ENCODE measurements around the gene ZNF32. TPM values are rescaled to one million over a fixed set of nuclear protein-coding genes. Genes with fewer than 3 reads are reported as not detected.

ZNF32 gene
- total RNA-seq, 2 experiments from 2014 or later: 18.7 to 19.5 TPM

GRCh38 chr10:43653746-43654145 is 5.1 kb upstream of the ZNF32 start:
- Histone ChIP-seq H3K27me3 (ENCODE audit: control insufficient read depth in 1 of 2, insufficient read depth in 2 of 2, low read length in 2 of 2) (peaks cover 0 to 6% of the 10 kb centered on the region in 2 experiments), H3K4me3 (ENCODE audit: low read length) (no peak overlapping the region), H3K27ac (ENCODE audit: low read depth in 1 of 2, low read length in 2 of 2) (no peak overlapping the region), H3K9me3 (ENCODE audit: control insufficient read depth in 1 of 2, insufficient read depth in 1 of 2, low read length in 2 of 2) (no peaks in the 10 kb centered on the region), H3K4me1 (ENCODE audit: insufficient read depth, low read length) (peaks cover 8% of the 10 kb centered on the region), H3K36me3 (ENCODE audit: insufficient read depth, low read length) (no peaks in the 10 kb centered on the region)
- no peak for DNase-seq
- intact Hi-C loops (cut with DNase I, micrococcal nuclease): loop anchor here in 1 of 2 experiments (5.0 kb wide), 1 partner anchor 1304 kb away; the partner anchor contains the start of gene RASSF4
- POLR2A ChIA-PET: no interaction called here
- Mint-ChIP-seq H3K9me3 (no peaks in the 10 kb centered on the region), H3K27ac (no peak overlapping the region), H3K4me1 (ENCODE audit: low read depth) (peaks cover 9% of the 10 kb centered on the region), H3K4me3 (no peak overlapping the region), H3K36me3 (ENCODE audit: low read depth) (peaks cover 4% of the 10 kb centered on the region), H3K27me3 (peaks cover 19% of the 10 kb centered on the region)
- ATAC-seq (ENCODE audit: poor library complexity): no peak
- no peak for TF ChIP-seq CTCF (IDR thresholded peaks at IDR 0.05)
- CTCF ChIA-PET: no interaction called here

- peaks cover 42% of the 10 kb centered on the region for H3K36me3 Mint-ChIP-seq (ENCODE audit: low read depth)
- no peak for TF ChIP-seq CTCF (IDR thresholded peaks at IDR 0.05)
- H3K27ac ChIP-seq (ENCODE audit: low read depth in 1 of 2, low read length in 2 of 2): no peak overlapping the region
- no peak for ATAC-seq (ENCODE audit: poor library complexity)
- peak overlapping the region; percentile 95 for H3K4me3 Mint-ChIP-seq
- peaks cover 17% of the 10 kb centered on the region for H3K4me1 ChIP-seq (ENCODE audit: insufficient read depth, low read length)
- ChIA-PET CTCF (interaction anchor here (2.3 kb wide), 1 partner anchor 41 kb away, joined by 9 read pairs; no protein-coding TSS in a partner anchor), POLR2A (interaction anchor here (0.7 to 2.3 kb wide), 10 partner anchors 9 to 1010 kb away, joined by 3 to 23 read pairs (median 5); partner anchors contain the start of genes ZNF239, ZNF33B and ZNF485)
- peaks cover 4 to 26% of the 10 kb centered on the region in 2 experiments for H3K9me3 ChIP-seq (ENCODE audit: control insufficient read depth in 1 of 2, insufficient read depth in 1 of 2, low read length in 2 of 2)
- no peak for DNase-seq
- intact Hi-C loops (cut with DNase I, micrococcal nuclease): loop anchor here in 1 of 2 experiments (2.0 to 5.0 kb wide), 4 partner anchors 74 to 1097 kb away; partner anchors contain the start of genes CSGALNACT2, ZNF239 and ZNF33B
- peak overlapping the region; percentile 57 for H3K27ac Mint-ChIP-seq
- H3K4me3 ChIP-seq (ENCODE audit: low read length): peak overlapping the region; percentile 73
- H3K9me3 Mint-ChIP-seq: peaks cover 13% of the 10 kb centered on the region
- H3K27me3 Mint-ChIP-seq: peaks cover 6% of the 10 kb centered on the region
- peaks cover 27% of the 10 kb centered on the region for H3K4me1 Mint-ChIP-seq (ENCODE audit: low read depth)
- peaks cover 21% of the 10 kb centered on the region for H3K36me3 ChIP-seq (ENCODE audit: insufficient read depth, low read length)
- H3K27me3 ChIP-seq (ENCODE audit: control insufficient read depth in 1 of 2, insufficient read depth in 2 of 2, low read length in 2 of 2): no peaks in the 10 kb centered on the region
Observed at GRCh38 chr10:43649185-43649523, 473 bp upstream of the ZNF32 start.

GRCh38 chr10:43648095-43648397 is 635 bp downstream of the ZNF32 start:
- peak overlapping the region; percentile 96 for H3K27ac Mint-ChIP-seq
- ATAC-seq (ENCODE audit: poor library complexity) (no peak), DNase-seq (no peak)
- TF ChIP-seq CTCF (IDR thresholded peaks at IDR 0.05): no peak
- POLR2A ChIA-PET: interaction anchor here (1.1 to 2.3 kb wide), 2 partner anchors 53 to 73 kb away, joined by 4 to 7 read pairs; partner anchors contain the start of gene ZNF239
- Histone ChIP-seq H3K4me3 (ENCODE audit: low read length) (peak overlapping the region; percentile 73), H3K9me3 (ENCODE audit: control insufficient read depth in 1 of 2, insufficient read depth in 1 of 2, low read length in 2 of 2) (peaks cover 10 to 38% of the 10 kb centered on the region in 2 experiments), H3K4me1 (ENCODE audit: insufficient read depth, low read length) (peaks cover 17% of the 10 kb centered on the region), H3K36me3 (ENCODE audit: insufficient read depth, low read length) (peaks cover 31% of the 10 kb centered on the region), H3K27ac (ENCODE audit: low read depth in 1 of 2, low read length in 2 of 2) (peak overlapping the region in 1 of 2 donors; percentile 71), H3K27me3 (ENCODE audit: control insufficient read depth in 1 of 2, insufficient read depth in 2 of 2, low read length in 2 of 2) (no peaks in the 10 kb centered on the region)
- H3K36me3 Mint-ChIP-seq (ENCODE audit: low read depth): peaks cover 53% of the 10 kb centered on the region
- H3K9me3 Mint-ChIP-seq: peaks cover 13% of the 10 kb centered on the region
- H3K4me1 Mint-ChIP-seq (ENCODE audit: low read depth): peaks cover 27% of the 10 kb centered on the region
- CTCF ChIA-PET: interaction anchor here (0.7 to 2.3 kb wide), 2 partner anchors 26 to 42 kb away, joined by 3 to 9 read pairs; no protein-coding TSS in a partner anchor
- peak overlapping the region; percentile 96 for H3K4me3 Mint-ChIP-seq
- intact Hi-C loops (cut with DNase I, micrococcal nuclease): loop anchor here in 1 of 2 experiments (1.0 to 5.0 kb wide), 5 partner anchors 42 to 1096 kb away; partner anchors contain the start of genes CSGALNACT2, ZNF239, ZNF33B and ZNF485
- no peaks in the 10 kb centered on the region for H3K27me3 Mint-ChIP-seq

Data from CD4-positive, alpha-beta T cell (primary cell).